Transverse colon (tissue), 4 donors: ENCODE data around the gene MACROD1. TPM values are rescaled to one million over a fixed set of nuclear protein-coding genes. Genes with fewer than 3 reads are reported as not detected.

Source experiments
- DNase-seq: peaks from one replicate; pipeline ENCODE4 v3.0.0-alpha.2; 2019
- H3K27ac ChIP-seq, 4 donors: fragments of 200-600 bp; sonication (generic); 2 replicates each; pipeline ENCODE4 v1.5.1; 2016 to 2018; ENCODE audit warnings: inconsistent platforms in 4 of 4
- H3K27me3 ChIP-seq: fragments of 200-600 bp; sonication (generic); 2 replicates; pipeline ENCODE4 v1.5.1; 2017; ENCODE audit warnings: inconsistent platforms
- H3K36me3 ChIP-seq, 4 donors: fragments of 200-600 bp; sonication (generic); 2 replicates each; pipeline ENCODE4 v1.5.1; 2017 to 2019; ENCODE audit warnings: inconsistent platforms in 4 of 4
- H3K4me1 ChIP-seq, 4 donors: fragments of 200-600 bp; sonication (generic); 2 replicates each; pipeline ENCODE4 v1.5.1; 2017 to 2020; ENCODE audit warnings: inconsistent platforms in 4 of 4
- H3K4me3 ChIP-seq, 4 donors: fragments of 200-600 bp; sonication (generic); 1 replicate in 1 of 4; 2 replicates in 3 of 4; pipeline versions ENCODE4 v1.5.1 to v1.6.1; 2017 to 2019; ENCODE audit warnings: inconsistent platforms in 4 of 4
- H3K9me3 ChIP-seq, 2 donors: fragments of 200-600 bp; sonication (generic); 2 replicates each; pipeline ENCODE4 v1.5.1; 2017 to 2019; ENCODE audit warnings: inconsistent platforms in 2 of 2
- EP300 ChIP-seq: sonication (generic); formaldehyde crosslinking; IDR thresholded peaks from one replicate; pipeline ENCODE4 v1.6.1; 2017; ENCODE audit warnings: antibody characterized with exemption, low read depth
- POLR2A ChIP-seq: fragments of 450-650 bp; IDR thresholded peaks from one replicate; pipeline ENCODE4 v1.6.1; 2016; ENCODE audit warnings: antibody characterized with exemption, mild to moderate bottlenecking, moderate library complexity
- POLR2AphosphoS5 ChIP-seq, 3 donors: sonication (generic); formaldehyde crosslinking; IDR thresholded peaks; one replicate each; pipeline ENCODE4 v1.6.1; 2016; ENCODE audit warnings: antibody characterized with exemption in 3 of 3
- WGBS, 2 donors: methylation state at CpG; one replicate each; pipeline ENCODE4 v1.1.5; 2018; ENCODE audit warnings: low coverage in 1 of 2; 5-methylcytosine and 5-hydroxymethylcytosine counted together
- in situ Hi-C, 4 donors: fragments of 200-750 bp; cut with MboI; loops; one replicate each; pipeline versions ENCODE4 v1.15.0 to v1.15.1; 2017; ENCODE audit warnings: low sequenced_read_pairs in 3 of 4, low pct_ligation_motif_present in 1 of 4, low pct_unique_long_range_greater_than_20kb in 1 of 4
- intact Hi-C: fragments of 100-400 bp; cut with DNase I; formaldehyde crosslinking; loops from one replicate; pipeline ENCODE4 v1.15.1; 2023; ENCODE audit warnings: low total_unique reads
- total RNA-seq, 4 donors: library from RNA; depleted of rRNA; stranded (reverse); fragments of >200 nt; gene quantifications; one replicate each; pipeline ENCODE4 v1.1.0, GENCODE V29; 2016
- TF ChIP-seq, protein P1 (sequence below), 5 experiments: fragments of 200-600 bp in 3 of 5; fragments of 450-650 bp in 2 of 5; sonication (generic) in 3 of 5; IDR thresholded peaks; 1 replicate in 2 of 5; 2 replicates in 3 of 5; pipeline ENCODE4 v1.5.1; 2016 to 2017; ENCODE audit warnings: antibody characterized with exemption in 5 of 5, inconsistent platforms in 3 of 5, mild to moderate bottlenecking in 2 of 5, moderate library complexity in 1 of 5

Gene MACROD1
- total RNA-seq, 4 donors from 2014 or later: 42.9 to 50.7 (median 50.1) TPM

DNA sequence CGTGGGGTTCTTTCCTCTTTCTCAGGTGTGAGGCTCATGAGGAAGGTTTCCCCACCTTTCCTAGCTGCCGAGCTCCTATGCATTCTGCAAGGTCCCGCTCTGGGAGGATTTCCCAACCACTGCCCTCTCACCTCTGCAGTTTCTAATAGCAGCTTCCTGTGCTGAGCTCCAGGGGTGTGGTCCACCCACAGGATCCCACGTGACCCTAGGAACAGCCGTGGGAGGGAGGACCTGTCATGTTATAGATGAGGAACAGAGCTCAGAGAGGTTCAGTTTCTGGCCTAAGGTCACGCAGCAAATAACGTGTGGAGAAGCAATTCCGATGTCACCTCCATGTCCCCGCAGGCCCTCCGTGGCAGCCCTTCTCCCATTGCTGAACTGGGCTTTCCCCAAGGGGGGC lies 91.7 kb downstream of the MACROD1 start:
- no peaks in the 10 kb centered on the region for H3K36me3 ChIP-seq
- H3K27ac ChIP-seq: no peak overlapping the region
- no peak for DNase-seq
- no peaks in the 10 kb centered on the region for H3K4me1 ChIP-seq
- 76% methylated on average over 10 of the region's 10 CpGs; no CpG with 5 or more reads in 1 of the 2 donors for WGBS, 2 donors
- intact Hi-C loops: no loop called here
- no peaks in the 10 kb centered on the region for H3K27me3 ChIP-seq
- no peak for TF ChIP-seq POLR2A
- TF ChIP-seq POLR2AphosphoS5 (IDR thresholded peaks at IDR 0.05): no peak
- TF ChIP-seq EP300: no peak
- TF ChIP-seq, protein P1, sequence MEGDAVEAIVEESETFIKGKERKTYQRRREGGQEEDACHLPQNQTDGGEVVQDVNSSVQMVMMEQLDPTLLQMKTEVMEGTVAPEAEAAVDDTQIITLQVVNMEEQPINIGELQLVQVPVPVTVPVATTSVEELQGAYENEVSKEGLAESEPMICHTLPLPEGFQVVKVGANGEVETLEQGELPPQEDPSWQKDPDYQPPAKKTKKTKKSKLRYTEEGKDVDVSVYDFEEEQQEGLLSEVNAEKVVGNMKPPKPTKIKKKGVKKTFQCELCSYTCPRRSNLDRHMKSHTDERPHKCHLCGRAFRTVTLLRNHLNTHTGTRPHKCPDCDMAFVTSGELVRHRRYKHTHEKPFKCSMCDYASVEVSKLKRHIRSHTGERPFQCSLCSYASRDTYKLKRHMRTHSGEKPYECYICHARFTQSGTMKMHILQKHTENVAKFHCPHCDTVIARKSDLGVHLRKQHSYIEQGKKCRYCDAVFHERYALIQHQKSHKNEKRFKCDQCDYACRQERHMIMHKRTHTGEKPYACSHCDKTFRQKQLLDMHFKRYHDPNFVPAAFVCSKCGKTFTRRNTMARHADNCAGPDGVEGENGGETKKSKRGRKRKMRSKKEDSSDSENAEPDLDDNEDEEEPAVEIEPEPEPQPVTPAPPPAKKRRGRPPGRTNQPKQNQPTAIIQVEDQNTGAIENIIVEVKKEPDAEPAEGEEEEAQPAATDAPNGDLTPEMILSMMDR (IDR thresholded peaks at IDR 0.05): no peak
- no peaks in the 10 kb centered on the region for H3K9me3 ChIP-seq
- no peak overlapping the region for H3K4me3 ChIP-seq
- in situ Hi-C loops: no loop called here

DNA sequence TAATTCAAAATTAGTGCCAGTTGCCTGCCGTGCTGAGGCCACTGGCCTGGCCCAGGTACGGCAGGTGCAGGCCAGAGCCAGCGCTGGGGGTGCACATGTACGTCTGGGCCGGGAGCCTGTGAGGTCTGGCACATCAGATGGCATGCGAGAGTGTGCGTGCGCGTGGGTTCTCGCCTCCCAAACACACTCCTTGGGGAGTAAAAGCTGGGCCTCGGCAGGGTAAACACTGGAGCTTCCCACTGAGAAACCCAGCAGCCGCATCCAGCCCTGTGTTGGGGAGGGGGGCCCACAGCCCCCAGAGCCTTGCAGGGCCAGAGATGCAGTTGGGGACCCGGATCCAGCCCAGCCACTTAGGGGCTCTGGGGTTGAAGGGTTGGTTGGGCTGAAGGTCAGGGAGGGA lies 92.4 kb downstream of the MACROD1 start:
- H3K36me3 ChIP-seq: no peaks in the 10 kb centered on the region
- WGBS, 2 donors: 83% methylated on average over 13 of the region's 13 CpGs; no CpG with 5 or more reads in 1 of the 2 donors
- in situ Hi-C loops: no loop called here
- H3K4me1 ChIP-seq: no peaks in the 10 kb centered on the region
- H3K4me3 ChIP-seq: no peak overlapping the region
- no peak for DNase-seq
- H3K27me3 ChIP-seq: no peaks in the 10 kb centered on the region
- no peak for TF ChIP-seq EP300
- TF ChIP-seq, protein P1 (IDR thresholded peaks at IDR 0.05): no peak
- no peak for TF ChIP-seq POLR2AphosphoS5 (IDR thresholded peaks at IDR 0.05)
- TF ChIP-seq POLR2A: no peak
- intact Hi-C loops: no loop called here
- H3K9me3 ChIP-seq: no peaks in the 10 kb centered on the region
- no peak overlapping the region for H3K27ac ChIP-seq

DNA sequence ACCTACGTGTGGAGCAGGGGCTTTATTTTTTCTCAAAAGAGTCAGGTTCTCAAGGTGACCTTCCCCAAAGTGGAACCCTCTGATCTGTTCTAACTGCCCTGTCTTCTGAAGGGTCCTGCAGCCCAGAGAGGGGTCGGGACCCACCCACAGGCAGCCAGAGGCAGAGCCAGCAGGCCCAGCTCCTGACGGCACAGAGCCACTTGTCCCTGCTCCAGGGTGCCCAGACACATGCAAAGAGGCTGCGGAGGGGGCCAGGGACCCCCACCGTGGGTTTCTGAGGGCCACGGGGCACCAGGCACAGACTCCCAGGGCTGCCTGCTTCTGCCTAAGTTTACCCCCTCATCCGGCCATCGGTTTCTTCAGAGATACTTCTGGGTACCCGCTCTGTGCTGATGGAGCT lies 93.0 kb downstream of the MACROD1 start:
- in situ Hi-C loops: no loop called here
- 65 to 100% methylated on average over 3 to 6 of the region's 9 CpGs for WGBS, 2 donors

DNA sequence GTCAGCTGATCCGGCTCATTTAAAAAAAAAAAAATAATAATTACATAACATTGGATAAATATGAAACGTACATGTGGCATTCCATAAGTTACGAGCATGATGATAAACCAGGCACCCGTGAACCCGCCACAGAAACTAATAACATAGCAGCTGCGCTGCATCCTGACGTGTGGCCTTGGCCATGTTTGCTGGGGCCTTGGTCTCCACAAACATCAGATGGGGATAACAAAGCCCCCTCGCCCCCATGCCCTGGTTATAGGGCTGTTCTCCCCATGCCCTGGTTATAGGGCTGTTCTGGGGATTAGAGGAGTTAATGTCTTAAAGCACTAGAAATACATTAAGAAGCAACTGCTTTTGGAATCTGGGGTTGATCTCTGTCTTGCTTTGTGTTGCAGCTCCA lies 93.5 kb downstream of the MACROD1 start:
- H3K4me1 ChIP-seq: no peaks in the 10 kb centered on the region
- DNase-seq: no peak
- TF ChIP-seq EP300 (no peak), POLR2A (no peak), POLR2AphosphoS5 (IDR thresholded peaks at IDR 0.05) (no peak)
- TF ChIP-seq, protein P1 (IDR thresholded peaks at IDR 0.05): no peak
- H3K4me3 ChIP-seq: no peak overlapping the region
- intact Hi-C loops: no loop called here
- WGBS, 2 donors: 80 to 82% methylated on average over 6 to 8 of the region's 8 CpGs
- no peaks in the 10 kb centered on the region for H3K9me3 ChIP-seq
- H3K36me3 ChIP-seq: no peaks in the 10 kb centered on the region
- in situ Hi-C loops: no loop called here
- no peaks in the 10 kb centered on the region for H3K27me3 ChIP-seq
- no peak overlapping the region for H3K27ac ChIP-seq

More for the DNA sequence above, 93.0 kb downstream of the MACROD1 start:
- H3K4me1 ChIP-seq: no peaks in the 10 kb centered on the region
- H3K9me3 ChIP-seq: no peaks in the 10 kb centered on the region
- no peak overlapping the region for H3K27ac ChIP-seq
- H3K4me3 ChIP-seq: no peak overlapping the region
- no peaks in the 10 kb centered on the region for H3K27me3 ChIP-seq
- DNase-seq: no peak
- intact Hi-C loops: no loop called here
- H3K36me3 ChIP-seq: no peaks in the 10 kb centered on the region
- TF ChIP-seq EP300 (no peak), POLR2A (no peak), POLR2AphosphoS5 (IDR thresholded peaks at IDR 0.05) (no peak)
- TF ChIP-seq, protein P1 (IDR thresholded peaks at IDR 0.05): no peak
